KOPT-K1 (cell line): ENCODE measurements around the gene ACO2.
"Not testable (repeated sequence)": the region's sequence is repeated elsewhere in the genome, so short reads cannot be mapped to it uniquely, and the experiment has no call there.

Experiments used
- H3K27ac ChIP-seq: fragments of 200-600 bp; sonication (generic); 2 replicates; pipeline ENCODE4 v1.5.1; 2016; ENCODE audit warnings: antibody characterized with exemption, mild to moderate bottlenecking, low read depth, low read length; ENCODE audit not compliant: poor library complexity, severe bottlenecking
- H3K36me3 ChIP-seq: fragments of 200-600 bp; sonication (generic); 2 replicates; pipeline ENCODE4 v1.5.1; 2017; ENCODE audit warnings: antibody characterized with exemption, mild to moderate bottlenecking, low read length, moderate library complexity; ENCODE audit not compliant: insufficient read depth
- H3K9me3 ChIP-seq: fragments of 200-600 bp; sonication (generic); 2 replicates; pipeline ENCODE4 v1.5.1; 2017; ENCODE audit warnings: antibody characterized with exemption, low read length, mild to moderate bottlenecking; ENCODE audit not compliant: insufficient read depth, poor library complexity, severe bottlenecking

ACO2 gene

DNA sequence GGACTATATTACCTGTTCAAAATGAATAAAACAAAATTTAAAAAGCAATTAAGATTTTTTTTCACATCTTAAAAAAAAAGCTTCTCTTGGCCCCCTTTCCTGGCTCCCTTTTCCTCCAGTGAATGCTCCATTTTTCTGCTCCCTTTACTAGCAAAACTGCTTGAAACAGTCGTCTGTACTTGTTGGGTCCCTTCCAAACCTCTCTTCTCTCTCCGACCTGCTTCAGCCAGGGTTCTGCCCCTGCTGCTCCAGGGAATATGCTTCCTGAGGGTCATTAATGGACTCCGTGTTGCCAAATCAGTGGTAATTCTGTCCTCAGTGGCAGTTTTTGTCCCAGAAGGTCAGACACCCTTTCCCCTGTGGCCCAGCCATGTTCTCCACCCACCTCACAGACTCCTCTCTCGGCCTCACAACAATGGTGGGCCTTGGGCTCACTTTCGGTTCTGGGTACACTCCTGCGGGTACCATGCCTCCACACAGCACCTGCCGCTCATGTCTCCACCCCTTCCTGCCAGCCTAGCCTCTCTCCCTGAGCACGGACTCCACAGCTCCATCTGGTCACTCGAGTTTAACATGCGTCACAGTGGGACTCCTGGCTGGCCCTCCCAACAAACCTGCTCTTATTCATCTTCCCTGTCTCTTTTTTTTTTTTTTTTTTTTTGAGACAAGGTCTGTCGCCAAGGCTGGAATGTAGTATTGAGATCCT lies 83.1 kb downstream of the ACO2 start:
- Histone ChIP-seq H3K9me3 (no peaks in the 10 kb centered on the region), H3K36me3 (no peaks in the 10 kb centered on the region), H3K27ac (no peak overlapping the region)

DNA sequence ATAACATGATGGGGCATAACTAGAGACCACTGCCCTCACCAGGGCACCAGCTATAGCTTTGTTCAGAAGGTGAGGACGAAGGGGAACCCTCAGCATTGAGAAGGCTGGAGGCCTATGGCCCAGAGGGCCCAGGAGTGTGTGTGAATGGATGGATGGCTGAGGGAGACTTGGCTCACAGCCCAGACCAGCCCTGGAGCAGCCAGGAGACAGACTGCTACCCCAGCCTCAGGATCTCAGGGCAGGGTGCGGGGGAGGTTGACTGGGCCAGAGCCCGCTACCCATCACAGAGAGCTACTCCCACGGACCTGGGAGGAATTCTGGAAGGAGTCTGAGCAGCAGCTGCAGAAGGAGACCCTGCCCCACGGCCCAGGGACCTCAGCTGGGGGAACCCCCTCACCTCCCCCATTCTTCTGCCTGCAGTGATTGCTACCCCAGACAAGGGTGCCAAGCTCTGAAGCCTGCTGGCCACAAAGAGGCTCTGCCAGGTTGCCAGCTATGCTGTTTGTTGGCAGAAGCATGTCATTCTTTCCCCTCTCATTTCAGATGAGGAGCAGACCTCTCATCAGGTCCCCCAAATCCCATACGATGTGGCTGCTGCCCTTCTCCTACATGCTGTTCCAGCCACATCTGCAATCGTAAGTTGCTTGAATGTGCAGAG lies 86.5 kb downstream of the ACO2 start:
- no peak overlapping the region for H3K27ac ChIP-seq
- no peaks in the 10 kb centered on the region for H3K9me3 ChIP-seq
- H3K36me3 ChIP-seq, result no peaks in the 10 kb centered on the region

DNA sequence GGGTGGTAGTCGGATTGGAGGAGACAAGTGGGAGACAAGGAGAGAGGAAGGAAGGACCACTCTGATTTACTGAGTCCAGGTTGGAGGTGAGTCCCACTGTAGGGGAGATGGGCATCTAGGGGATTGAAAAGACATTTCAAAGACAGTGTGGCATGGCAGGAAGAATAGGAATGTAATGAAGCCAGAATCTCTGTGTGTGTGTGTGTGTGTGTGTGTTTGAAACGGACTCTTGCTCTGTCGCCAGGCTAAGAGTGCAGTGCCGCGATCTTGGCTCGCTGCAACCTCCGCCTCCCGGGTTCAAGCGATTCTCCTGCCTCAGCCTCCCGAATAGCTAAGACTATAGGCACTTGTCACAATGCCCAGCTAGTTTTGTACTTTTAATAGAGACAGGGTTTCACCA lies 87.6 kb downstream of the ACO2 start:
- no peaks in the 10 kb centered on the region for H3K9me3 ChIP-seq
- H3K36me3 ChIP-seq, result no peaks in the 10 kb centered on the region
- H3K27ac ChIP-seq, result no peak overlapping the region

DNA sequence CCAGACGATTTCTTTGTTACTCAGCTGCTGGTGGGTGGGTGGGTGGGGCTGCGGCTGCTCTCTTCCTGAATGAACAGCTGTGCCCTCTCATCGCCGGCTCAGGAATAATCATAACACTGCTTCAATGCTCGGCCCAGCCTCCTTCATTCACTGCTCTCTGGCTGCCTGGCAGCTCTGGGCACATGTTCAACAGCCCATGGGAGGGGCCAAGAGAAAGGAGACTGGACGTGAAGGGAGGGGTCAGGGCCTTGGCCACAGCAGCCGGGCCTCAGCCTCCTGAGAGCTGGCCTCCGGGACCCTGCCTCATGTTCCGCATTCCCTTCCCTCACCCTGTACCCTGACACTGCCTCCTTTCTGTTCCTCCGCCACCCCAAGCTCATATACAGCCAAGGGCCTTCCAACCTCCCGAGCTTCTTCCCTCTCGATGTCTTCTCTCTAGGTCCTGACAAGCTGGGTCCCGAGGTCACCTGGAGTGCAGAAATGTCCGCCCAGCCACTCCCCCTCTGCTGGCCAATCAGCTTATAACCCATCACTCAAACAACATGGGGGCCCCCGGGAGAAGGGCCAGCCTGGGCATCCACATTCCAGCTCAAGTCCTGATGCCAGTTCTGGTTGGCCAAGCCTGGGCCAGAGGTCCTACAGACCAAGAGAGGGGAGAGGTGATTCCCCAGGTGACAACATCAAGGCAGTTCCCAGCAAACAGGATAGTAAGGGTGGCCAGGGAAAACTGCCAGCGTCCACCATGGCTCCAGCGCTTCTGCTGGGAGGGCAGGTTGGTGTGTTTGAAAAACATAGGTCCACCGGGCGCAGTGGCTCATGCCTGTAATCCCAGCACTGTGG lies 88.7 kb downstream of the ACO2 start:
- Histone ChIP-seq H3K27ac (no peak overlapping the region), H3K9me3 (no peaks in the 10 kb centered on the region), H3K36me3 (no peaks in the 10 kb centered on the region)

DNA sequence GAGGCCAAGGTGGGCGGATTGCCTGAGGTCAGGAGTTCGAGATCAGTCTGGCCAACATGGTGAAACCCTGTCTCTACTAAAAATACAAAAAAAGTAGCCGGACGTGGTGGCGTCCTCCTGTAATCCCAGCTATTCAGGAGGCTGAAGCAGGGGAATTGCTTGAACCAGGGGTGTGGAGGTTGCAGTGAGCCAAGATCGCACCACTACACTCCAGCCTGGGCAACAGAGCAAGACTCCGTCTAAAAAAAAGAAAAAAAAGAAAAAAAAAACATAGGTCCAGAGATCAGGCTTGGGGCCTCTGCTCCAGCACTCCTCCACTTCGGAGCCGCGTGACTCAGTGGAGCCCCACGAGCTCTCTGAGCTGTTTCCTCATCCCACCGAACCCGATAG lies 89.3 kb downstream of the ACO2 start:
- H3K36me3 ChIP-seq, H3K27ac ChIP-seq, H3K9me3 ChIP-seq: not testable (repeated sequence)

DNA sequence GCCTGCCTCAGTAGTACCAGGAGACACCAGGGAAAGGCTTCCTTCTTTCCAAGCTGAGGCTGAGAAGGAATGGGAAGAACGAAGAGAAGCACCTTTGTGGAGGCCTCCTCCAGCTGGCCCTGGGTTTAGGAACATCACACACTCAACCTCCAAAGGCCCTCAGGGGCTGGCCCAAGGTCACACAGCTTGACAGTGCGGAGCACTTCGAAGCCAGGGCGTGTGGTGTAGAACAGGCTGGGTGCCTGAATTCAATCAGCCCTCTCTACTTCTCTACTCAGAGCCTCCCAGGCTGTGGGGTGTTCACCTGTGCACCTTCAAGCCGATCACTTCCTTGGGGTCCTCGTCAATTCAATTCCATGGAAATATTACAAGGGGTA lies 91.2 kb downstream of the ACO2 start:
- H3K36me3 ChIP-seq, result no peaks in the 10 kb centered on the region
- H3K9me3 ChIP-seq, result no peaks in the 10 kb centered on the region
- no peak overlapping the region for H3K27ac ChIP-seq

DNA sequence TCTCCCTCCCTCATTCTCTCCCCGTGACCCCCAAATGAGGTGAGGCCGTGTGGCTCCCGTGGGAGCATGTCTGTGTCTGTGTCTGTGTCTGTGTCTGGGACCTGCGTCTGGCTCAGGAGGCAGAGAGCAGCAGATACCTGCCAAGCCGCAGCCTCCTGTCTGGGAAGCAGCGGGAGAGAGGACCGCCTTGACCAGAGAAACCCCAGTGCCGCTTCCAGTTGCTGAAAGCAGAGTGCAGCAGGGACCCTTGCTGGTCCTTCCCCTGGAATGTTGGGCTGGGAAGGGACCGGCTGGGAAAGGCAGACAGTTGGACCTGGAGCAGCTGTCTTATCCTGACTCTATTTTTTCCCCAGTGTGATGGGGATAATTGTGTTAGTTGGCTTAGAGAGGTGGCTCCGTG lies 92.4 kb downstream of the ACO2 start:
- Histone ChIP-seq H3K9me3 (no peaks in the 10 kb centered on the region), H3K27ac (no peak overlapping the region), H3K36me3 (no peaks in the 10 kb centered on the region)

DNA sequence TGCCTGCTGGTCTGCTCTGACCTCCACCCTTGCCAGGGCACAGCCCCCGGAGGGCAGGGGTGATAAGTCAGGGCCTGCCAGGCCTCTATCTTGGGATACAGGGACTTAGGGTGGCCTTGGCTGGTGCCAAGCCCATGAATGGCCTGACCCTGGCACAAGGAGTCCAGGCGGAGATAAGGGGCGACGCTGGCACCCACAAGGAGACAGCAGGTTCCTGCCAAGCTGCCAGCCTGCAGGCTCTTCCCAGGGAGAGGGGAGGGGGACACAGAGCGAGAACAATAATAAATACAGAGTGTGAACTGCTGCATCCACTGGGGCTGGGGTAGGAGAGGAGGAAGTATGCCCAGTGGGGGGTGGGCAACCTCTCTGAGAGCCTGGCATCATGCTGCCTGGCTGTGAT lies 92.9 kb downstream of the ACO2 start:
- H3K9me3 ChIP-seq, result no peaks in the 10 kb centered on the region
- no peak overlapping the region for H3K27ac ChIP-seq
- no peaks in the 10 kb centered on the region for H3K36me3 ChIP-seq

DNA sequence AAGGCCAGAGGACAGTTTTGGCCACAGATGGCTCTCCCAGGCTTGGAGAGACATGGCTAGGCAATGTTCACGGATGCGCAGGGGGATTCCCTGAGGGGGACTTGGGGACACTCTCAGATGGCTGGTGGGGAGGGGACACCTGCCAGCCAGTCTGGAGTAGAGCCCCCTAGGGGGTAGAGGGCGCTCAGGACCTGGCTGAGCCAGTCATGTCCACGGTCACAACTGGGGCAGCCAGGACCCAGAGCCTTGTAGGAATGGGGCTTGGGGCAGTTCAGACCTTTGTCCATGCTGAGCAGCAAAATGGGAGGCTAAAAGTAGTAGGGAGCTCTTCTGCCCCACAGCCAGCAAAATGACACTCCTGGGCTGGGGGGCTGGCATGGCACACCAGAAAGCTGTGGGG lies 93.5 kb downstream of the ACO2 start:
- Histone ChIP-seq H3K36me3 (no peaks in the 10 kb centered on the region), H3K9me3 (no peaks in the 10 kb centered on the region), H3K27ac (no peak overlapping the region)

DNA sequence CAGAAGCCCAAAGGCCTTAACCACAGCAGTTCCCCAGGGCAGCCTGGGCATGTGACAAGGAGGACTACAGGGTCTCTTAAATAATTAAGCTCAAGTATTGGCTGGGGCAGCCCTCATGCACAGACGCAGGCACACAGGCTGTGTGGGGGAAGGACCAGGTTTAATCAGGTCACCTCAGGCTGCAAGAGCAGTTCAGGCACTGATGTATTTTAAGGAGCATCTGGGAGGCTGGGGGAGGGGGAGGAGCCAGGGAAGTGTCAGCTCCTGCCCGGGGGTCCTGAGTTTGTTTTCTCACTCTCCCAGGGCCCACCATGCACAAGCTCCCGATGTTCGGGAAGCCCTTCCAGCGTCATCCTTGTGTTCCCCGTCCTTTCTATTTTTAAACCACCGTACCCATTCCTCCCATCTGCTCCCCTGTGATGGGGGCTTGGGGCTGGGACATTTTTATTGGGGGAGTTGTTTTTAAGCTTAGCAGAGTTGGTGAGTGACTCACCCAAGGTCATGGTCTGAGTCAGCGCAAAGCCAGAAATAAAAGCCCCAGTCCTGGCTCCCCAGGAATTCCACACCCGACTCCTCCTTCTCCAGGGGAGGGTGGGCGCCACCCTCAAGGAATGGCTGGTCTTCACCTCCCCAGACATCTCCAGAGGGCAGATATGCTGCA lies 94.3 kb downstream of the ACO2 start:
- no peak overlapping the region for H3K27ac ChIP-seq
- no peaks in the 10 kb centered on the region for H3K36me3 ChIP-seq

DNA sequence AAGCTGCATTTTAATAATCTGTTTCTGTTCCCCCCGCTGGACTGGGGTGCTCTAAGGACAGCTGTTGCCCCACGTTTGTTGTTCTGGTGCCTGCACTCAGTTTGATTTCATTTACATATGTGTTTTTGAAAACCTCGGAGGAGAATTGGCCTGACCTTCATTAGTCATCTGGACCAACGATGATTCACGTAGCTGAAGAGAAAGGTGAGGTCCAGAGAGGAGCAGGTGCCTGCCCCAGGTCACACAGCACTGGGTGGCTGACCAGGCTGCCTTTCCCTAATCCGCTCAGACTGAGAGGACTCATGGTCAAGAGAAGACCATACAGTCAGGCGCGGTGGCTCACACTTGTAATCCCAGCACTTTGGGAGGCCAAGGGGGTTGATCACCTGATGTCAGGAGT lies 95.6 kb downstream of the ACO2 start:
- H3K27ac ChIP-seq, result no peak overlapping the region
- H3K9me3 ChIP-seq, result no peaks in the 10 kb centered on the region
- no peaks in the 10 kb centered on the region for H3K36me3 ChIP-seq

More for the DNA sequence above, 94.3 kb downstream of the ACO2 start:
- no peaks in the 10 kb centered on the region for H3K9me3 ChIP-seq

DNA sequence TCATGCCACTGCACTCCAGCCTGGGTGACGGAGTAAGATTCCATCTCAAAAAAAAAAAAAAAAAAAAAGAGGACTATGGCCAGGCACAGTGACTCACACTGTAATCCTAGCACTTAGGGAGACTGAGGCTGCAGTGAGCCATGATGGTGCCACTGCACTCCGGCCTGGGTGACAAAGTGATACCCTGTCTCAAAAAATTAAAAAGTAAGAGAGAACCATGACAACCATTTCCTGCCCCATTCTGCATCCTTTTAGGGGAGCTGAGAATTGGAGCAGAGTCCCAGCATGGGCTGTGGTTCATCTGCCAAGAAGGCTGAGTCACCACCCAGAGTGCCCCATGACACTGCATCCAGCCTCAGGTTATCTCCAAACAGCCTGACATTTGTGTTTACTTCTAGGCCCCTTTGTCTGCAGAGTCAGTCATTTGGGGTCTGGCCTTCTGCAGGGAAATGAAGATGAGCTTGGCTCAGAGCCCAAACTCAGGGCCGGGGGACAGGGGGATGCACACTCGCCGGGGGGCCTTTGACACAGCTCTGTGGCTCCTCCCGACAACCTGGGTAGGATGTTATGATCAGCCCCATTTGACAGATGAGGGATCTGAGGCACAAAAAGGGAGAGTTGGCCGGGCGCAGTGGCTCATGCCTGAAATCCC lies 96.6 kb downstream of the ACO2 start:
- no peaks in the 10 kb centered on the region for H3K9me3 ChIP-seq
- H3K36me3 ChIP-seq, result no peaks in the 10 kb centered on the region
- no peak overlapping the region for H3K27ac ChIP-seq

DNA sequence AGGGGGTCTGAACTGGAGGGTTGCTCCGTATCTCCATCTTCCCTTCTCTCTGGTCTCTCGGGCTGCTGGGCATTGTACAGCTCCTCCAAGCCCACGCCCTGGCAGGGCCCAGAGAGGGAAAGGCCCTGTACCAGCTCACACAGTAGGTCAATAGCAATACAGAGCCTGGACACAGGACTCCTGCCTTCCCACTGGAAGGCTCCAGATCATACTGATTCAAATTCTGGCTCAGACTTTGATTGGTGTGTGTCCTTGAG lies 98.5 kb downstream of the ACO2 start:
- Histone ChIP-seq H3K9me3 (no peaks in the 10 kb centered on the region), H3K27ac (no peak overlapping the region), H3K36me3 (no peaks in the 10 kb centered on the region)

DNA sequence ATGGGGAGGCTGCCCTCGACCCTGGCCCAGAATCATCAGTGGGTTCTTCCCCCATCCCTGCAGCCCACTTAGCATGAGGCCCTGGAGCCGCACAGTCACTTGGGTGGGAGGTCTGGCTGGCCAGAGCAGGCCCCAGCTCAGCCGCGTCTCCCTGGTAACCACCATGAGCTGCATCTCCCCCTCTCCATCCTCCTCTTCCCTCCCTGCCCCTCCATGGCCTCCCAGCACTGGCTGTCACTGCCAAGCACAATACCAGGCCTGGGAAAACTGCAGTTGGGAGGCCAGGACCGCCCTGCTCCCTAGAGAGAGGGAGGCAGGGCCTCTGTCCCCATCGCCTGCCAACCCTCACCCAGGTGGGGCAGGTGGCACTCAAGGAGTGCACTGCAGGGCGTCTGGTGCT lies 99.9 kb downstream of the ACO2 start:
- H3K9me3 ChIP-seq, result no peaks in the 10 kb centered on the region
- no peaks in the 10 kb centered on the region for H3K36me3 ChIP-seq
- no peak overlapping the region for H3K27ac ChIP-seq

DNA sequence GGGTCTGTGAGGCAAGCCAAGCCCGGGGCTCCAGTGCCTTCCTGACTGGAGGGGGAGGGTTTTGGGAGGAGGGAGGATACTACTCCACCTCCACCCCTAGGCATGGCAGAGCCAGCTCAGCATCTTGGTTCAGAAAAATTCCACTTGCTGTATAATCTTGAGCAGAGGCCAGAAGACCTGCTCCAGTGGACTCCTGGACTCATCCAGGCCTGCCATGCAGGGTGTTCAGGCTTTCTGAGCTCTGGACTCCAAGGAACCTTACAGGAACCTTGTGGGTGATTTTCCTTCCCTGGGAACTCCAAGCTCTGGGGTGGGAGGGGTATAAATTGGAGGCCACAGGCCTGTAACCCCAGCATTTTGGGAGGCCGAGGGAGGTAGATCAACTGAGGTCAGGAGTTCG lies 101.3 kb downstream of the ACO2 start:
- Histone ChIP-seq H3K27ac (no peak overlapping the region), H3K36me3 (no peaks in the 10 kb centered on the region), H3K9me3 (no peaks in the 10 kb centered on the region)
